ENCODE data around the gene KLHDC10.
"Not testable (repeated sequence)": the region's sequence is repeated elsewhere in the genome, so short reads cannot be mapped to it uniquely, and the experiment has no call there.

Gene KLHDC10

DNA sequence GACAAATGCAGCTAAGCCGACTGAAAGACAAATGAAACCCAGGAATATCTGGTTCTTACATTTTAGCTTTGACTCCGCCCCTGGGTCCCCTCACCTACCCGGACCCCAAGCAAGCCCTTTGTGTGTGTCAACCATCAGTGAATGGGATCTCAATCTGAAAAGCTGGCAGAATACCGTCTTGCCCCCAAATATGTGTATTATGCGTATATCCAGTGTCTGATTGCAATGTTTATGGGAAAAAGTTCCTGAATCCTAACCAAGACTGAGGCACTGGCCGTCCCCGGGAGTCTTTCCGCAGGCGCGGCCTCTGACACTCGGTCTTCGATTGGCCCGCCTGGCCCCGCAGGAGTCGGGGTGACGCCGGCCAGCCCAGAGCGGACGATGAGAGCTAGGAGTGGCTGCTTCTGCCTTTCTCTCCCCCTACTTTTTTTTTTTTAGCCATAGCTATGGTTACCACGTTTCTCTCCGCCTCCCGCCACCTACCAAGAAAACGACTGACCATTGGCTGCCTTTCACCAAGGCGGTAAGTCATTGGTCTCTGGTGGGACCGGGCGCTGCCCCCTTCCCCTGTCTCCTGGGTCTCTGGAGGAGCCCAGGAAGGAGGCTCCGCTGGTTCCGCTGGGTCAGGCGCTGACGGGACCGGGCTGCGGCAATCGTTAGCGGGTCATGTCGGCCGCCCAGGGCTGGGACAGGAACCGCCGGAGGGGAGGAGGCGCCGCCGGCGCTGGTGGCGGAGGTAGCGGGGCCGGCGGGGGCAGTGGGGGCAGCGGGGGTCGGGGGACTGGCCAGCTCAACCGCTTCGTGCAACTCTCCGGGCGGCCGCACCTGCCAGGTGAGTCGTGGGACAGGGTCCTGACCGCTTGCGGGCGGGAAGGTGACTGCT is at the start of gene KLHDC10:
KLHDC10 (plus strand) TSS at position 557 of the 883 bp plus-strand sequence; CDS start at position 667, 110 bp downstream.
- DNase-seq (ENCODE audit: low read depth in 2 of 2), result peak; percentile 90

- no peak for DNase-seq (ENCODE audit: low read depth in 2 of 2)
These were observed 49.1 kb upstream of the KLHDC10 start for GRCh38 chr7:130021105-130021834.

DNA sequence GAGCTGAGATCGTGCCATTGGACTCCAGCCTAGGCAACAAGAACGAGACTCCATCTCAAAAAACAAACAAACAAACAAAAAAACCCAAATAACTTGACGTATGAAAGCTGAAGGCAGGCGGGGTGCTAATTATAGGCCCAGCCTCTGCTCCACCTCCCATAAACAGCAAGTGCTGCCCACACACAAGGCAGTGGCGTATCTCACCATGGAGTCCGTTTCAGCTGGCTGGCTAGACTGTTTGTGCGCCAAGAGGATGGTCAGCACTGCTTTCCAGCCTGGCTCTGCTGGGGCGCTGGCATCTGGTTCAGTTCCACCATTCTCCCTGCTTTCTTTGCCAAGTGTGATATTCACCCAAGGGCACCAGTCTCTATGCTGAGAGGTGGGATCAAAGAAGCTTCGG is 48.2 kb upstream of the KLHDC10 start:
- DNase-seq (ENCODE audit: low read depth in 2 of 2), result no peak

DNA sequence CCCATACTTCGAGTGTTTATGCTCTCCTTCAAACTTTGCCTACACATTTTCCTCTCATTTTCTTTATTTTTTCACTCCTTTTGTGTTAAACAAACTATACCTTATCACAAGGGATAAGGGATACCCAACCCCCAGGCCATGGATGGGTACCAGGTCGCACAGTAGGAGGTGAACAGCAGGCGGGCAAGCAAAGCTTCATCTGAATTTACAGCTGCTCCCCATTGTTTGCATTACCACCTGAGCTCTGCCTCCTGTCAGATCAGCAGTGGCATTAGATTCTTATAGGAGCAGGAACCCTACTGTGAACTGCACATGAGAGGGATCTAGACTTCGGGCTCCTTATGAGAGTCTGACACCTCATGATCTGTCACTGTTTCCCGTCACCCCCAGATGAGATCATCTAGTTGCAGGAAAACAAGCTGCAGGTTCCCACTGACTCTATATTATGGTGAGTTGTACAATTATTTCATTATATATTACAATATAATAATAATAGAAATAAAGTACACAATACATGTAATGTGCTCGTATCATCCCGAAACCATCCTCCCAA is 47.6 kb upstream of the KLHDC10 start:
- no peak for DNase-seq (ENCODE audit: low read depth in 2 of 2)

DNA sequence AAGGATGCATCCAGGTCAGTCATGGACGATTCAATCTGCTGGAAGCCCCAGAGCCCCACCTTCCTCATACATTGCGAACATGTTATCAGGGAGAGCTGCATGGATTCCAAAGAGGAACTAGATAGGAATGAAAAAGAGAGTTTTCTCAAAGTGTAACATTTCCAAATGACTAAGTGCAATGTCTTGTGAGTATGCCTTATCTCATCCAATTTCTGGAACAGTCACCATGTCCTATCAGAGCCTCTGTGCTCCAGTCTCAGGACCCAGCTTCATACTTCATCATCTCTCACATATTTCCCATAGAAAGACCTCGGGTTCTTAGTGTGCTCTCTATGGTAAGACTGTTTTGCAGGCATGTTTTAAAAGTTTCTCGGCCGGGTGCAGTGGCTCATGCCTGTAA is 45.9 kb upstream of the KLHDC10 start:
- DNase-seq (ENCODE audit: low read depth in 2 of 2), result no peak

- no peak for DNase-seq (ENCODE audit: low read depth in 2 of 2)
These were observed 37.6 kb upstream of the KLHDC10 start for GRCh38 chr7:130032698-130033097.

- no peak for DNase-seq (ENCODE audit: low read depth in 2 of 2)
These were observed 32.6 kb upstream of the KLHDC10 start for GRCh38 chr7:130037703-130038102.

DNA sequence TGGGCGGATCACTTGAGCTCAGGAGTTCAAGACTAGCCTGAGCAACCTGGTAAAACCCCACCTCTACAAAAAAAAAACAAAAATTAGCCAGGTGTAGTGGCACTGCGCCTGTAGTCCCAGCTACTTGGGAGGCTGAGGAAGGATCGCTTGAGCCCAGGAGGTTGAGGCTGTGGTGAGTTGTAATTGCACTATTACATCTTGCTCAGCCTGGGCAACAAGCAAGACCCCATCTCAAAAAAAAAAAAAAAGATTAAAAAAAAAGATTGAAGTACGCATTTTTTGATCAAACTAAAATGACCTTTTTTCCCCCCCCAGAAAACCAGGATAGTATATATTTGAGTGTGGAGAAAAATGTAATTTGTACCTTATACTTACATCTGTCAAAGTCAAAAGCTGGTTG is 29.8 kb upstream of the KLHDC10 start:
- DNase-seq (ENCODE audit: low read depth in 2 of 2), result no peak

DNA sequence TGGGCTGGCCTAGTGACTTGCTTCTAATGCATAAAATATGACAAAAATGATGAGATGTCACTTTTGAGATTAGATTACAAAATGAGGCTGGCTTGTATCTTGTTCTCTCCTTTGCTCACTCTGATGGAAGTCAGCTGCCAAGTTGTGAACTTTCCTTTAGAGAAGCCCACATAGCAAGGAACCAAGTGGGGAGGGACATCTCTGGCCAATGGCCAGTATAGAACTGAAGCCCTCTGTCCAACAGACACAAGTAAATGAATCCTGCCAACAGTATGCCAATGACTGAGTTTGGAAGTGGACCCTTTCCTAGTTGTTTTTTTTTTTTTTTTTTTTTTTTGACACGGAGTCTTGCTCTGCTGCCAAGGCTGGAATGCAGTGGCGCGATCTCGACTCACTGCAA is 22.5 kb upstream of the KLHDC10 start:
- no peak for DNase-seq (ENCODE audit: low read depth in 2 of 2)

DNA sequence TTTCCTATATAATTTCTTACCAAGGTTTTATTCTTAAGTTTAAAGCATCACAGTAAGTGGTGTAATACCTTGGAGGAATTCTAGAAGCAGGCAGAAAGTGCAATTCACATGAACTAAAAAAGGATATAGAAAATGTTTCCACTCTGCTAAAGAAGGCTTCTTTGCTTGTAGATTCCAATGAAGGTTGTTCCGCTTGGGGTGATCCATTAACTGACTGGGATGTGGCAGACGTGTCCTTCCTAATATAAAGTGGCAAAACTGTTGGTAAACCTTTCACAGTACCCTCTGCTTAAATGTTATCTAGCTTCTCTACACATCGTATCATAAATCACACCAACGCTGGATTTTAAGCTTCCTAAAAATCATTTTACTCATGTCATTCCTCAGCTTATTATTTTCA is 21.4 kb upstream of the KLHDC10 start:
- no peak for DNase-seq (ENCODE audit: low read depth in 2 of 2)

DNA sequence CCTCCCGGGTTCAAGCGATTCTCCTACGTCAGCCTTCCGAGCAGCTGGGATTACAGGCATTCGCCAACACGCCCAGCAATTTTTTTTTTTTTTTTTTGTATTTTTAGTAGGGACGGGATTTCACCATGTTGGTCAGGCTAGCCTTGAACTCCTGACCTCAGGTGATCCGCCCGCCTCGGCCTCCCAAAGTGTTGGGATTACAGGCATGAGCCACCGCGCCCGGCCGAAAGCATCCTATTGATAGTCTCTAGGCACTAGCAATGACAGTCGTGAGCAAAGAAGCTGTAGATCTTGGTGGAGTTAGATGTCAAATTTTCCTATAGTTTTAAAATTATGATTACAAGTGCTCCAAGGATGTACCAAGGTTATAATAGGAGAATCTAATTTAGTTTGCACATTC is 18.1 kb upstream of the KLHDC10 start:
- DNase-seq (ENCODE audit: low read depth in 2 of 2), result not testable (repeated sequence)

- DNase-seq (ENCODE audit: low read depth in 2 of 2), result not testable (repeated sequence)
These were observed 15.1 kb upstream of the KLHDC10 start for GRCh38 chr7:130055198-130055597.

DNA sequence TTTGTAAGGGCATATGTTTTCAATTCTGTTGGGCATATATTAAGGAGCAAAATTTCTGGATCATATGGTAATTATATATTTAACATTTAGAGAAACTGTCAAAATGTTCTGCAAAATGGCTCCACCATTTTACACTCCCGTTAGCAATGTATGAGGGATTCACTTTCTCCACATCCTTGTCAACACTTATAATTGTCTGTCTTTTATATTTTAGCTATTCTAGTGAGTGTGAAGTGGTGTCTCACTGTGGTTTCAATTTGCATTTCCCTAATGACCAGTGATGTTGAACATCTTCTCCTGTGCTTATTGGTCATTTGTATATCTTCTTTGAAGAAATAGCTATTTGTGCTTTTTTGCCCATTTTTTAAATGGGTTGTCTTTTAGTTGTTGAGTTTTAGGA is 8.1 kb upstream of the KLHDC10 start:
- DNase-seq (ENCODE audit: low read depth in 2 of 2), result no peak

- DNase-seq (ENCODE audit: low read depth in 2 of 2), result peak; percentile 50 to 79
These were observed 7.3 kb upstream of the KLHDC10 start for GRCh38 chr7:130063036-130063435.

DNA sequence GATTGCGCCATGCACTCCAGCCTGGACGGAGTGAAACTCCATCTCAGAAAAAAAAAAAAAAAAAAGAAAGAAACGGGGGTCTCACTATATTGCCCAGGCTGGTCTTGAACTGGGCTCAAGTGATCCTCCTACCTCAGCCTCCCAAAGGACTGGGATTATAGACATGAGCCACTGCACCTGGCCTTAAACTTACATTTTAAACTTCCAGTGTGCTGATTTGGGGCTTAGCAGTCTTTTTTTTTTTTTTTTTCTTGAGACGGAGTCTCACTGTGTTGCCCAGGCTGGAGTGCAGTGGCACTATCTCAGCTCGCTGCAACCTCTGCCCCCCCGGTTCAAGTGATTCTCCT is 5.8 kb upstream of the KLHDC10 start:
- DNase-seq (ENCODE audit: low read depth in 2 of 2), result not testable (repeated sequence)

DNA sequence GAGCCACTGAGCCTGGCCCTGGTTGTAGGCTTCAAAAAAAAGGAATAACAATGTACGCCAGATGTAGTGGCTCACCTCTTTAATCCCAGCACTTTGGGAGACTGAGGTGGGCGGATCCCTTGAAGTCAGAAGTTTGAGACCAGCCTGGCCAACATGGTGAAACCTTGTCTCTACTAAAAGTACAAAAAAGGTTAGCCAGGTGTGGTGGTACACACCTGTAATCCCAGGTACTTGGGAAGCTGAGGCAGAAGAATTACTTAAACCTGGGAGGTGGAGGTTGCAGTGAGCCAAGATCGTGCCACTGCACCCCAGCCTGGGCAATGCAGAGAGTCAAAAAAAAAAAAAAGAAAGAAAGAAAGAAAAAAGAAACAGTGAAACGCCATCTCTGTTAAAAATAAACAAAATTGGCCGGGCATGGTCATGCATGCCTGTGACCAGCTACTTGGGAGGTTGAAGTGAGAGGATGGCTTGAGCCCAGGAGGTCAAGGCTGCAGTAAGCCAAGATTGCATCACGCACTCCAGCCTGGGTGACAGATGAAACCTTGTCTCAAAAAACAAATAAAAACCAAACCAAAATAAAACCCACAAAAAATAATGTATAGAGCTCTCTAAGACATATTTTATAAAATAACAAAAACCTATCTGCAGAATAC is 4.7 kb upstream of the KLHDC10 start:
- DNase-seq (ENCODE audit: low read depth in 2 of 2), result no peak

DNA sequence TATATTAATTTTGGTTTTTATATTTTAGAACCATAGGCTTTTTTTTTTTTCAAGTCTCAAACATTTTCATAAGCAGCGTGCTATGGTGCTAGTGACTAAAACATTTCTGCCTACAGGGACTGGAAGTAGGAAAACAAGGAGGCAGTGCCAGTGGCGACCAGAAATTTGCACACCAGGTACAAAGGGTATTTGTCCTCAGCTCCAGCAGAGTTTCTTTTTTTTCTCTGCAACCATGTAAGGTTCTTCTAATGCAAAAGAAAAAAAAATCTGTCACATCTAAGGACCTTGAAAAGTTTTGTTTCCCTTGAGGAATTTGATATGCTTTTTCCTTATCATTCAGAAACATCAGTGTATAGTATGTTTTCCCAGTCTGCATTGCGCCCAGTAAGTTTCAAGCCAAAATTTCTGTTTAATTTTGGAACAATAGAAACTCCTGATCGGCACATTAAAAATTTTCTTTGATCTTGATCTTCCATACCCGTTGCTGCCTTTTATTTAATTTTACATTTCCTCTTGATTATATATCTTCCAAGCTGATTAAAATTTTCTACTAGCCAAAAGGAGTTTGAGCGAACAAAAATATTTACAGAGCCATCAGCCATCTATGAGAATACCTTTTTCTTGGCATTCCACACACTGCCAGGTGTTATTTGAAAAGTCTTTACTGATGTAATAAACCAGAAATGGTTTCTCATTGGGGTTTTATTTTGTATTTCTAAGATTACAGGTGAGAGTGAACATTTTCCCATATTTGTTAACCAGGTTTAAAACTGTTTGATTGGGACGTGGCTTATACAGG is 956 bp upstream of the KLHDC10 start:
- DNase-seq (ENCODE audit: low read depth in 2 of 2), result no peak

DNA sequence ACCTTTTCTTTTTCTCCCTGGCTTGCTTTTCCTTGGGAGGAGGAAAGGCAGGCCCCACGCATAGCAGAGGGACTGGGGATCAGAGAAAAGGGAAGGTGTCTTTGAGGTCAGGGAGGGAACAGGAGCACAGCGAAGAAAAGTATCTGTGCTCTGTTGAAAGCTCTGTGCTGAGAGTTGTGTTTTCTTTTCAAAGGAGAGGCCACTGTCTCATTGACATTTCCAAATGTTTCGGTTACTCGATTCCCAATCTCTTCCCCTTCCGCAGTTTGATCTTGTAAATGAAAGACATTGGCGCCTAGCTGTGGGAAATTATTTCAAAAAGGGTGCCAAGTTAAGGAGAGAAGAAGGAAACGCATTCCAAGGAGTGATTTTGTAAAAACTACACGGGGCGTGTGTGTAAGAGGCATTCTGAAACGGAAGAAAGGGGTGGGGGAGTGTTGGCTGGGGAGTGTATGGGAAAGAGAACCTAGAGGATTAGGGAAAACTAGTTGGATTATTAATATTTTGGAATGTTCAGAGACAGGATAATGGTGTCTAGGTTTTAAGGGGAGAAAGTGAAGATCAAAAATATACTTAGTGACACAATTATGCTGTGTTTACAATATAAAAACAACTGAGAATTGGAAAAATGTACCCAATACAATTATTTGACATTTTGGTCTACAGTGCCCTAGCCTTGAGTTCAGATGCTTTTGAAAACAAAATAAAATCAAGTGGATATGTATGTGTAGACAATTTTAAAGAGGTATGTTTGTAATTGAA is 708 bp downstream of the KLHDC10 start:
- DNase-seq (ENCODE audit: low read depth in 2 of 2), result no peak

DNA sequence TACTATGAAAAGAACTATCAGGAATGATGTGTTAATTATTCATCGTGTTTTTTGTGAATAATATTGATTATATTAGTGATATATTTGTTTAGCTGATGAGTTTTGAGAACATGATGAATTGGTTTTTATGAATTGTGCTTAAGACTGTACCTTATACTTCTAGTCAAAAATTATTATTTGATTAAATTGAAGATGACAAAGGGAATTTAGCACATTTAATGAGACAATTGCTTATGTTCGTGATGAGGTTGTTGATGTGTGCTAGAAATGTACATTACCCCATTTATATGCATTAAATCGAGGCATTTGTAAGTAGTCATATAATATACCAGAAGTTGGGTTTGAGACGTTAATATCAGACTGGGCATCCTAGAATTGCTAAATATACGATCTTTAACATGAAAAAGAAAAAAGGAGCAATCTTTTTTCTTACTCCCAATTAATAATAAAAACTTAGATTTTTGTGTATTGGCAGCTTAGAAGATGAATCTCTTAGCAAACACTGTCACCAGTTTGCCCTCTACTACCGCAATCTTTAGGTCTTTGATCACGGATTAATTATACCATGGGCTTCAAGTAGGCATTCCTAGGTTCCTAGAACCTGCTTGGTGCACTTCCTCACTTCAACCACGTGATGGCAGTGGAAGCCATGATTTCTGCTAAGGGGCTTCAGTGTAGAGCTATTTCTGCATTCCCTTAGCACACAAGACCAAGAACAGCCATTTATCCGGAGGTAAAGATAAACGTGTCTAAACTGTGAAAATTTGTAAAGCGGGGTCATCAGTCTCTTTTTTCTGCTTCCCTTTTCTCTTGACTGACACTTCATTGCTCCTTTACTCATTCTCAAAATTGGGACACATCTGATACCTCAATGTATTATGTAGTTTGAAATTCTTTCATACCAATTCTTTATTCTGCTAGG is 1.6 kb downstream of the KLHDC10 start:
- DNase-seq (ENCODE audit: low read depth in 2 of 2), result peak in 1 of 2 donors; percentile 31
